CMK (cell line): ENCODE measurements around the gene IMPACT.

Experiments
- DNase-seq: peaks from one replicate; pipeline ENCODE4 v3.0.0-alpha.2; 2010; ENCODE audit warnings: low read depth

The IMPACT gene

GRCh38 chr18:24421831-24422230 is 4.6 kb upstream of the IMPACT start:
- no peak for DNase-seq

DNA sequence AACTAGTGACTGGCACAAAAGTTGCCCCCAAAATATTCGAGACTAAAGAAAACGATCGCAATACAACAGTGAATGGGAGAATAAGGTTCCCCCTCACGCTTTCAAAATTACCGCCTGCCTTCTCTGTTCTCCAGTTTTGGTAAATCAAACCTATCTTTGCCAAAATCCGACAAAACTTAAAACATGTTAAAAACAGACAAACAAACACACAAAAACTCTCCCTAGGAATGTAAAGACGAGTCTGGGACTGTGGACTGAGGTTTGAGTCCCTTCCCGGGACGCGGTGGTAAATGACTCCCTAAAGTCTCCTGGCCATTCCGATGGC is 435 bp upstream of the IMPACT start:
- DNase-seq, result no peak

DNA sequence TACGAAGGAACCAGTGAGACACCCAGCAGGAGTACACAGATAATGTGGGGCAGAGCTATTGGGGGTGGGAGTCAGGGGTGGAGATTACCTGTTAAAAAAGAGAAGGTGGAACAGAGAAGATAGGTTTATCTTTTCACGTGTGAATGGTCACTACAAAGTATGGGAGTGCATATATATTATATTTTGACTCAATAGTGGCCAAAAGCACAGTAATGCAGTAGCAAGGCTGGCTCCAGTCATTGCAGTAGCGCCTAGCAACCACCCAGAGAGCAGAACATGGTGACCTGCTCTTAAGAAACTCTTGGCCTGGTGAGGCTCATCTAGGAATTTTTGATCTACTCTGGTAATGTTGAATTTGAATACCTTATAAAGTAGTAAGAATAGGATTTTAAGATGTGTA is 1.0 kb downstream of the IMPACT start:
- no peak for DNase-seq

DNA sequence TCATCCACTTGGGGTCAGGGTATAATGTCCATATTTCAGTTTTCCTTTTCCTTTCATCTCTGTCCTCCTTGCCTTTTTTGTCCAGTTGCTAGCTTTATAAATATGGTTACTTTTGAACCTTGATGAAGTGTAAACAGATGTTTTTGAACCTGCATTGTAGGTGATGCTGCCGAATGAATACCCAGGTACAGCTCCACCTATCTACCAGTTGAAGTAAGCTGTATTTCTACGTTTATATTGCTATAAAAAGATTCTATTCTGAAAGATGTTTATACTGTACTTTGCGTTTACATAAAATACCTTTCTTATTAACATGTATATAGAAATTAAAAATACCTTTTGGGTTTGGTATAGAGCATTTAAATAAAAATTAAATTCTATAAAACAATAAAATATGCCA is 2.2 kb downstream of the IMPACT start:
- no peak for DNase-seq

DNA sequence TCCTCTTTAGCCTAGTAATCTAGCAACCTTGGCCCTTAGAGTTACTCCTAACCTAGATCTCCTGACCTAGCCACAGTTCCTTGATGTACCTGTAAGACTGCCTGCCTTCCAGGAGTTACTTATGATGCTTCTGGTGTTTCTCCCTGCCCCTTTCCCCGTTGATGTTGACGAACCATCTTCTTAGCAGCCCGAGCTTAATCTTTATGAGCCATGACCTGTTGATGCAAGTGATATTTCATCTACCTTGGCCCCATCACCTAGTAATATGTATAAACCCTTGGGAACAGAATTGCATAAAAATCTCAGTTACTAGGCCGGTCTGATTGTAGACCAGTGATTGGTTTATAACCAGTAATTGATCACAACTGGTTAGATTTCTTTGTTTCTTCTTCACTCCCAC is 2.7 kb downstream of the IMPACT start:
- no peak for DNase-seq

GRCh38 chr18:24432618-24433017 is 6.1 kb downstream of the IMPACT start:
- DNase-seq, result no peak

DNA sequence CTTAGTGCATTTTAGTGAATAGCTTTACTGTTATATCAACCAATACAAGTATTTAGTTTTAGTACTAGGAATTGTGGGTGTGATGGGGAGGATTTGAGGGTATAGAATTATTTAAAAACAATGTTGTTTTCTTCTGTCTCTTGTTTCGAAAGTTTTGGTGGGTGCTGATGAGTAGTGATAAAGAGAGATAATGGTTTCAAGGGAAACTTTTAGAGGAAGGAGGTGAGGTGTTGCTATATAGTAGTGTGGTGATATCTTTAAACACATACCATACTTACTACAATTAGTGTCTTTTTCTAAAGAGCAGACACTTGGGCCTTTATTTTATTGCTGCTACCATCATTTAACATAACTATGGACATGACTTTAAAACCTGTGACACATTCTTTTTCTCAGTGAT is 10.5 kb downstream of the IMPACT start:
- no peak for DNase-seq

- no peak for DNase-seq
These were observed 17.4 kb downstream of the IMPACT start for GRCh38 chr18:24443870-24444269.

- DNase-seq, result no peak
These were observed 20.0 kb downstream of the IMPACT start for GRCh38 chr18:24446453-24446852.

- no peak for DNase-seq
These were observed 20.6 kb downstream of the IMPACT start for GRCh38 chr18:24446953-24447538.

DNA sequence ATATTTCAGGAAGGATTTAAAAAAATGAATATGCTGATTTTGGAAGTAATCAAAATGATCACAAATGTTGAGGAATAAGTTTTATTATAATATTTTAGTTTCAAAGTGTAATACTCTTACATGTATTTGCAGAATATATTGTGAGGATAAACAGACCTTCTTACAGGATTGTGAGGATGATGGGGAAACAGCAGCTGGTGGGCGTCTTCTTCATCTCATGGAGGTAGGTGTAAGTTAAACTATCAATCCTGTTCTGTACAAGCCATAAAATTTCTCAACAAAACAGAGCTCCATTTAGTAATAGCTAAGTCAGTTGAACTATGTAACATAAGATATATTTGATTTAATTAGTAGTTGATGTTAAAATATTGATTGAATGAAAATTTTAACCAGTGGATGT is 21.5 kb downstream of the IMPACT start:
- no peak for DNase-seq

DNA sequence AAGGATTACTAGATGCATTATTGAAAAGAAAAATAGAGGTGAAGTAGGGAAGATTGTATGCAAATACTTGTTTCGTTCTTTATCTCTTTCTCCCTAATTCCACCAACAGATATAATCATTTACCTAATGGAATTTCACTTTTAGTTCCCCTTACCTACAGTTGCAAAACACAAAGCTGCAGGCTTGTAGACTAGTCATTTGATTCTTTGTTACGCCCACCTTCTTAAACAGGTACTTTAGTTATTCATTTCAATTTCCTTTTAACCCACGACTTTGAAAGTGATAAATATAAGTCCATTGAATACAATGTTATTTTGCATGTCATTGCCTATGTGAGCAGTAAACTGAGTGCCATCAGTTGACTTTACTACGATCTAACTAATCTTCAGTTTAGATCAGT is 30.1 kb downstream of the IMPACT start:
- no peak for DNase-seq

DNA sequence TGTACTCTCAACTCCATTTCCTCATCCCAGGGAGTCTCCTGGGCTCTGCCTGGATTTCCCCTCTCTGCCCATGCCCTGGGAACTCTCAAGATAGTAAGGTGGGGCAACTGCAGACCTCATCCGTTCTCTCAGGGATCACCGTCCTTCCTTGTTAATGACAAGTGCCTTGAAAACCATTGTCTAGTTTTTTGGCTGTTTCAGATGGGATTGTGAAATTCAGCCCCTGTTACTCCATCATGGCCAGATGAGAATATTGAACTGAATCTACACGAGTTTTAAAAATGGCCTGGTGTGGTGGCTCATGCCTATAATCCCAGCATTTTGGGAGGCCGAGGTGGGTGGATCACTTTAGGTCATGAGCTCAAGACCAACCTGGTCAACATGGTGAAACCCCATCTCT is 33.3 kb downstream of the IMPACT start:
- no peak for DNase-seq

DNA sequence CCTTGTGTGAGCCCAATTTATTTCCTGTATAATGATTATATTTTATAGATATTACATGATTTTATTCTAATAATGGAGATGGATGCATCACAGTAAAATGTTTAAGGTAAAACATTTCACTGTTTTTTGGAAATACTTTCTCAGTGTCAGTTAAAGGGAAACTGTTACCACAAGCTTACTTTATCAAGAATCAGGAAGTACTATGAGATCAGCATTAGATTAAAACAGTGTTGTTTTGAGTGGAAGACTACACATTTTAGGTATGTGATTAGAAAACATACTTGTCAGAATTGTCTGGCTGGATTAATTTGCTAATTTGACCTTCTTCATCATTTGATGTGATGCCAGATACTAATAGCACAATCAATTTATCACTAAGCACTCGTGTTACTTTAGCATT is 33.9 kb downstream of the IMPACT start, which contains the start of gene HRH4:
HRH4 (plus strand) TSS at position 250 of the 400 bp plus-strand sequence; CDS start at position 342, 92 bp downstream.
- no peak for DNase-seq

DNA sequence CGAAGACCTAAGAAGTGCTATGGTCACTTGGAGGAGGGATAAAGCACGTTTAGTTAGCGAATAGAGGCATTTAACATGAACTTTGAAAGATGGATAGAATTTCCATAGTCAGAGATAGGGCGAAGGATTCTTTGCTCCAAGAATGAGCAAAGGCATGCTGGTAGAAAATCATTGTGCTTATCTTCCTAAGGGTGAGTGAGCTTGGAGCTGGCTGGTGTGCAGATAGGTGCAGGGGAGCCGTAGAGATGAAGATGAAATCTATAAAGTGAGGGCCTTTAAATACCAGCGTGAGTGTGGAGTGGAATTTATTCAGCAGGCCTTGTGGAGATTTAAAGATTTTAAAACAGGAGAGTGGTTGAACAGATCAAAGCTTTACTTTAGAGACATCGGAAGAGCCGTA is 35.5 kb downstream of the IMPACT start:
- DNase-seq, result no peak

- no peak for DNase-seq
These were observed 36.6 kb downstream of the IMPACT start for GRCh38 chr18:24462838-24463775.

- DNase-seq, result no peak
These were observed 39.0 kb downstream of the IMPACT start for GRCh38 chr18:24465486-24465885.

GRCh38 chr18:24466771-24467170 is 40.3 kb downstream of the IMPACT start:
- no peak for DNase-seq

DNA sequence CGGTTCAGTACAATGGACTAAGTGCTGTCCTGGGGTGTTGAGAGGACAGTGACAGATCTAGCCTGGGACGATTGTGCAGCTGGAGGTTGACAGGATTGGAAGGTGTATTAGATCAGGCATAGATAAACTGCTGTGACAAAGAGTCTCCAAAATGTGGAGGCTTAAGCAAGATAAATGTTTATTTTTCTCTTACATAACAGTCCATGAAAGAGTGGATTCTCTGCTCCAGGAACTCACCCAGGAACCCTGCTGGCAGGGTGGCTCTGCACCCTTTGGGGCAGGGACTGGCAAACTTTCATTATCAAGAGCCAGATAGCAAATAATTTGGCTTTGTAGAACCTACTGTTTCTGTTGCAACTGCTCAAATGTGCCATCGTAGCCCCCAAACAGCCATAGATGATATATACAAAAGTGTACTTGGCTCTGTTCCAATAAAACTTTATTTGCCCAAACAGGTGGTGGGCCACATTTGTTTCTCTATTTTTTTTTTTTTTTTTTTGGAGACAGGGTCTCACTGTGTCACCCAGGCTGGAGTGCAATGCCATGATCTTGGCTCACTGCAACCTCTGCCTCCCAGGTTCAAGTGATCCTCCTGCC is 43.6 kb downstream of the IMPACT start:
- no peak for DNase-seq

DNA sequence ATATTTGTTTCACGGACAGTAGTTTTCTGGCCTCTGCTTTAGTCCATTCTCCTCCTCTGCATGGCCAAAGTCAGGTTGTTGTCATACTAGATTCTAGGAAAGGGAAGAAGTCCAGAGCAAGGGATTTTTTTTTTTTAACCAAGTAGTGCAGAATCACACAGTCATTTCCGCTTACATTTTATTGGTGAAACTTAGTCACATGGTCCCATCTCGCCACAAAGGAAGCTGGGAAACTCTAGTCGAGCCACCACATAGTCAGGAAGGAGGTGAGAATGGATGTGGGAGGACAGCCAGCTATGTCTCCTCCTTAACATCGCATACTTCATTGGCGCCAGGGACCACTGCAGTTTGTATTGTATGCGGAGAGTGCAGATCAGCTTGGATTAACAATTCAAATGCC is 44.3 kb downstream of the IMPACT start:
- no peak for DNase-seq

- no peak for DNase-seq
These were observed 46.1 kb downstream of the IMPACT start for GRCh38 chr18:24472591-24472990.

DNA sequence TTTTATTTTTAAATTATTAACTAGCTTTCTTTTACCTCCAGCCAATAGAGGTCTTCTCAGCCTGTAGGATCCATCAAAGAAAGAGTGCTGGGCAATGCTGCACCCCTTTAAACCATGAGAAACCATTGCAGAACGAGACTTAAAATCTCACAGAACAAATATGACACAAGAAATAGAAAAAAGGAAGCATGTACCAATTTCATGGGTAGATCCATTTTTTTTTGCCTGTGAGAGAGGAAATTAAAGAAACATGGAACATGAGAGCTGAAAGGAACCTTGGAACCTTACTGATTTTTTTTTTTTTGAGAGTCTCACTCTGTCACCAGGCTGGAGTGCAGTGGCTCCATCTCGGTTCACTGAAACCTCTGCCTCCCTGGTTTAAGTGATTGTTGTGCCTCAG is 47.9 kb downstream of the IMPACT start:
- DNase-seq, result no peak

GRCh38 chr18:24475926-24476589 is 49.6 kb downstream of the IMPACT start:
- DNase-seq, result no peak
